Urinary bladder (tissue), 4 donors: Measurements from ENCODE around the gene MCTP1. TPM values are rescaled to one million over a fixed set of nuclear protein-coding genes. Genes with fewer than 3 reads are reported as not detected.
"Not testable (repeated sequence)": the region's sequence is repeated elsewhere in the genome, so short reads cannot be mapped to it uniquely, and the experiment has no call there.

Experiments
- DNase-seq: peaks from one replicate; pipeline ENCODE4 v3.0.0-alpha.2; 2015; ENCODE audit errors: extremely low spot score
- H3K27ac ChIP-seq: one replicate; pipeline ENCODE4 v1.5.1; 2013; ENCODE audit warnings: low read depth, mild to moderate bottlenecking, moderate library complexity
- H3K36me3 ChIP-seq: one replicate; pipeline ENCODE4 v1.6.1; 2013; ENCODE audit warnings: mild to moderate bottlenecking, moderate library complexity; ENCODE audit not compliant: insufficient read depth
- H3K4me1 ChIP-seq: one replicate; pipeline ENCODE4 v1.6.1; 2013; ENCODE audit warnings: mild to moderate bottlenecking, moderate library complexity; ENCODE audit not compliant: insufficient read depth
- H3K4me3 ChIP-seq: one replicate; pipeline ENCODE4 v1.5.1; 2013; ENCODE audit warnings: low read depth, low read length
- WGBS: extraction: QIAGEN DNeasy Blood & Tissue Kit; methylation state at CpG from one replicate; pipeline ENCODE4 v1.1.7; 2013; 5-methylcytosine and 5-hydroxymethylcytosine counted together
- polyA plus RNA-seq: library from polyadenylated mRNA; stranded (reverse); fragments of 200-250 nt; gene quantifications from one replicate; pipeline ENCODE4 v1.2.3, GENCODE V29; 2013
- total RNA-seq: library from RNA; depleted of rRNA; stranded (reverse); fragments of >200 nt; gene quantifications from one replicate; pipeline ENCODE4 v1.2.3, GENCODE V29; 2014
- donor health status: healthy with polysubstance abuse.
- donor health status: healthy.

MCTP1 gene
- total and polyA plus RNA-seq, 2 donors: 10.5 to 45.7 TPM

GRCh38 chr5:95152535-95152934 lies 132.4 kb downstream of the MCTP1 start:
- 47% methylated on average over 2 of the region's 2 CpGs for WGBS
- Histone ChIP-seq H3K36me3 (no peaks in the 10 kb centered on the region), H3K4me3 (no peak overlapping the region), H3K4me1 (no peaks in the 10 kb centered on the region), H3K27ac (no peak overlapping the region)
- DNase-seq: no peak

DNA sequence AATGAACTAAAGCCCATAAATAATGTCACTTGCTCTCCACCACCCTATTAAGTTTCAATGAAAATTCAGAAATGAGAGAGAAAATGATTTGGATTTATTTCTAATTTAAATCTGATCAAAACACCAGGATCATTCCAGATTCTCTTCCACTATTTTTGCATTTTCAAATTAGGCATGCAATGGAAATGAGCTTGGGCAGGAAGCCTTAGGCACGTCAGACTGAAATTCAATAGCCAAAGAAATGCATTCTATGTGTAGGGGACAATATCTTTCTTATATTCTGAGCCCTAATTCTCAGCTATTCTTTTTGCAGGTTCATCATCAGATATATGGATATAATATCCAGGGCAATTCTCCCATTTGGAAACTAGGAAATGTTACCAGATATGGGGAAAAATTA lies 132.8 kb downstream of the MCTP1 start:
- Histone ChIP-seq H3K4me3 (no peak overlapping the region), H3K27ac (no peak overlapping the region), H3K36me3 (no peaks in the 10 kb centered on the region), H3K4me1 (no peaks in the 10 kb centered on the region)
- no peak for DNase-seq
- 54% methylated on average over 1 of the region's 1 CpG for WGBS

- Histone ChIP-seq H3K36me3 (no peaks in the 10 kb centered on the region), H3K4me3 (no peak overlapping the region), H3K4me1 (no peaks in the 10 kb centered on the region), H3K27ac (no peak overlapping the region)
- DNase-seq: no peak
- 77% methylated on average over 4 of the region's 4 CpGs for WGBS
Measured at GRCh38 chr5:95151694-95152093, 133.2 kb downstream of the MCTP1 start.

- WGBS: 96% methylated on average over 4 of the region's 4 CpGs
Measured at GRCh38 chr5:95149387-95149786, 135.5 kb downstream of the MCTP1 start.

DNA sequence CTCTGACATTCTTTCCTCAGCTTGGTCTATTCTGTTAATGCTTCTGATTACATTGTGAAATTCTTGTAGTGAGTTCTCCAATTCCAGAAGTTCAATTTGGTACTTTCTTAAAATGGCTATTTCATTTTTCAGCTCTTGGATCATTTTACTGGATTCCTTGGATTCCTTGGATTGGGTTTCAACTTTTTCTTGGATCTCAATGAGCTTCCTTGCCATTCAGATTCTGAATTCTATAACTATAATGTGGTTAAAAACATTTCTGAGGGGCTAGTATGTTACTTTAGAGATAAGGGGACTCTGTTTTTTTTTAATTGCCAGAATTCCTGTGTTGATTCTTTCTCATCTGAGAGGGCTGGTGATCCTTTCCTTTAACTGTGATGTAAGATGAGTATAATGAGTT lies 136.4 kb downstream of the MCTP1 start:
- Histone ChIP-seq H3K4me1 (no peaks in the 10 kb centered on the region), H3K4me3 (no peak overlapping the region), H3K27ac (no peak overlapping the region), H3K36me3 (no peaks in the 10 kb centered on the region)
- no peak for DNase-seq

More at GRCh38 chr5:95149387-95149786, 135.5 kb downstream of the MCTP1 start:
- H3K27ac ChIP-seq: no peak overlapping the region
- H3K4me1 ChIP-seq: no peaks in the 10 kb centered on the region
- no peak for DNase-seq
- H3K36me3 ChIP-seq: no peaks in the 10 kb centered on the region
- H3K4me3 ChIP-seq: no peak overlapping the region

- not testable (repeated sequence) for H3K4me3 ChIP-seq, H3K4me1 ChIP-seq, DNase-seq, H3K27ac ChIP-seq, H3K36me3 ChIP-seq
- 94% methylated on average over 2 of the region's 2 CpGs for WGBS
Measured at GRCh38 chr5:95143858-95144257, 141.0 kb downstream of the MCTP1 start.

DNA sequence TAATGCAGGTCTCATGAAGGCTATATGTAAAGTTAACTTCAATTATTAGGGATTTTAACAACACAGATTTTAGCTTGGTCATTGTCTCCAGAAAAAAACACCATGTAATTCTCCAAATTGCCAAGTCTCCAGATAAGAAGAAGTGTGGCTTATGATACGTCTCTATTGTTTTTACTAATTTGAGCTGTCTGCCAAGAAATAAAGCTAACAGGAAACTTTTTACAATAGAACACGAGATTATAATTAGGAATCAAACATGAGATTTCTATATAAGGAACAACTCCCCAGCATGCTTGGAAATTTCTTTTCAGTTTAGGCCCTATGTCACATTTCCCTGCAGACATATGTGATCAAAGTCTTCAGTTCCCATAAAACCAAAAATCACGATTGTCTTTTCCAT lies 142.7 kb downstream of the MCTP1 start:
- Histone ChIP-seq H3K4me3 (no peak overlapping the region), H3K36me3 (no peaks in the 10 kb centered on the region), H3K27ac (no peak overlapping the region), H3K4me1 (no peaks in the 10 kb centered on the region)
- no peak for DNase-seq
- 41% methylated on average over 3 of the region's 3 CpGs for WGBS

DNA sequence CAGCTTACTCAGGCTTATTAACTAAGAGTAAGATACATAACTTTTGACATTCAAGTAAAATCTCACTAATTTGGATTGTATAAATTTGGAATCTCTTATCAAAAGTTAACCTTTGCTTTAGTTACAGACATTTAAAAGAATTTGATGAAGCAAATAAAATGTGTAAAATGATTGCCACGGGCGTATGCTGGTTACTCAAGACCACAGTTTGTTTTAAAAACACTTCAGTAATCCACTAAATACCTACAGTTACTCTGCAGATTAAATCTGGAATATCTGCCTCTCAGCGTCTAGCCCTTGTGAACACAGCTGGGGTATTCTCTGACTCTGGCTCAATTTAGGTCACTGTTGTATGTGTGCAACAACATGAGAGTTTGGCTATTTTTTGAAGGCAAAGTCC lies 143.8 kb downstream of the MCTP1 start:
- Histone ChIP-seq H3K27ac (no peak overlapping the region), H3K4me3 (no peak overlapping the region), H3K36me3 (no peaks in the 10 kb centered on the region), H3K4me1 (no peaks in the 10 kb centered on the region)
- 60% methylated on average over 3 of the region's 3 CpGs for WGBS
- DNase-seq: no peak

DNA sequence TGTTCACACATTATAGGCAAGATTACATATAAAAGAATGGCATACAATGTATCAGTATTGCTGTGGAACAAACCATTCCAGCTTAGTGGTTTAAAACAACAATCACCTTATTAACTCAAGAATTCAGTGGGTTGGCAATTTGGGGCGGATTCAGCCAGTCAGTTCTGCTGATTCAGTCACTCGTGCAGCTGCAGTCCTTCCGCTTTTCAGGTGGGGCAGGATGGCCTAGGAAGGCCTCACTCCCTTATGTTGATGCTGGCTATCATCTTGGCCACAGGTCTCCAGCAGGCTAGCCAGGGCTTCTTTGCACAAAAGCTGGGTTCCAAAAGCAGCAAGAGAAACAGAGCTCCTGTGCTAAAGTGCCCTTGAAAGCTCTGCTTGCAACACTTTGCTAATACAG lies 150.6 kb downstream of the MCTP1 start:
- Histone ChIP-seq H3K4me1 (no peaks in the 10 kb centered on the region), H3K36me3 (no peaks in the 10 kb centered on the region), H3K27ac (no peak overlapping the region), H3K4me3 (no peak overlapping the region)
- WGBS: 87% methylated on average over 3 of the region's 3 CpGs
- no peak for DNase-seq

DNA sequence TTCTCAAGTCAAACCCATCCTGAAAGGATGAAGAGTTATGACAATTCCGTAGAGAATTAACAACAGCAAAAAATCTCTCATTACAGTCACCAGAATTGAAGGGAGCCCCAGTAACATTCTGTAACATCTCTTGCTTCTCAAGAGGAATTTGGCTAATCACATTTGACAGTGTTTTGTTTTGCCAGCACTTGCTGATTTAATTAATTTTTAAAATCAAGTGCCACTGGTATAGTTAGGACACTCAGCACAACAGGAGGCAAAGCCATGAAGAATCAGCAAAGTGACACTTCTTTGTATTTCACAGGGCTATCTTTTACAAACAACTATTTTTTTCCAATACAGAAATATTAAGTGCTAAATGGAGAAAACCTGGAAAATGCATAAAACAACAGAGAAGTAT lies 152.8 kb downstream of the MCTP1 start:
- no peaks in the 10 kb centered on the region for H3K36me3 ChIP-seq
- H3K4me3 ChIP-seq: no peak overlapping the region
- H3K27ac ChIP-seq: no peak overlapping the region
- H3K4me1 ChIP-seq: no peaks in the 10 kb centered on the region
- WGBS: 74% methylated on average over 1 of the region's 1 CpG
- DNase-seq: no peak

- no peaks in the 10 kb centered on the region for H3K36me3 ChIP-seq
- H3K27ac ChIP-seq: no peak overlapping the region
- no peak for DNase-seq
- no peaks in the 10 kb centered on the region for H3K4me1 ChIP-seq
- no peak overlapping the region for H3K4me3 ChIP-seq
- 78% methylated on average over 3 of the region's 3 CpGs for WGBS
Measured at GRCh38 chr5:95130941-95131340, 154.0 kb downstream of the MCTP1 start.

DNA sequence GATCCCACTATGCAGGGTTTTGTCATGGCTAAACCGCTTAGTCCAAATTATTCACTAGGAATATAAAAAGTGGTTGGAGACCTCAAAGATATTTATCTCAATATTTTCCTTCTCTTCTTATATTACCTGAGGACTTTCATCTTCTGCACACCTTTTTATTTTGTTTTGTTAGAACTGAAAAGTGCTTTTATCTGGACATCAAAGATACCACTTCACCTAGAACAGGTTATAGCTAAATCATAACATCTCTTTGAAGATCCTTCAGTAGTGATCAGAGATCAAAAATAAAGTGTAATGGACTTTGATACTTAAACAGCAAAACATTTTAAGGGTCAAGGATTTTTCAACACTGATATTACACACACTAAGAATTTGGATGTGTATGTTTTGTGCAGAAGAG lies 160.2 kb downstream of the MCTP1 start:
- no peak for DNase-seq
- Histone ChIP-seq H3K4me1 (no peaks in the 10 kb centered on the region), H3K36me3 (no peaks in the 10 kb centered on the region), H3K27ac (no peak overlapping the region), H3K4me3 (no peak overlapping the region)
- WGBS: 95% methylated on average over 1 of the region's 1 CpG

- no peak for DNase-seq
- Histone ChIP-seq H3K36me3 (no peaks in the 10 kb centered on the region), H3K4me3 (no peak overlapping the region), H3K27ac (no peak overlapping the region), H3K4me1 (no peaks in the 10 kb centered on the region)
- 64% methylated on average over 2 of the region's 2 CpGs for WGBS
Measured at GRCh38 chr5:95124101-95124500, 160.8 kb downstream of the MCTP1 start.

DNA sequence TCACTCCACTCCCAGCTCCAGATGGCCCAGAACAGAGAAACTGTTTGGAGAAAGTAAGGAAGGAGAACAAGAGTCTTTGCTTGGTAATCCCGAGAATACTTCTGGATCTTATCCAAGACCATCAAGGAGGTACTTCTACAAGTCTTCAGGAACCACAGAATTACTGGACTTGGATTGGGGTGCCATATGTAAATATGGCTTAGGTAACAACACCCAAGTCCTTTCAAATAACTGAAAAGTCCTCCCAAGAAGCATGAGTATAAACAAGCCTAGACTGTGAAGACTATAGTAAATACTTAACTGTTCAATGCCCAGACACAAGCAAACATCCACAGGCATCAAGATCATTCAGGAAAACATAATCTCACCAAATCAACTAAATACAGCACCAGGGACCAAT lies 170.0 kb downstream of the MCTP1 start:
- no peak overlapping the region for H3K27ac ChIP-seq
- no peak overlapping the region for H3K4me3 ChIP-seq
- DNase-seq: no peak
- 79% methylated on average over 1 of the region's 1 CpG for WGBS
- no peaks in the 10 kb centered on the region for H3K36me3 ChIP-seq
- H3K4me1 ChIP-seq: no peaks in the 10 kb centered on the region

- H3K4me1 ChIP-seq: no peaks in the 10 kb centered on the region
- H3K36me3 ChIP-seq: no peaks in the 10 kb centered on the region
- no peak for DNase-seq
- H3K4me3 ChIP-seq: no peak overlapping the region
- H3K27ac ChIP-seq: no peak overlapping the region
- WGBS: 83% methylated on average over 4 of the region's 4 CpGs
Measured at GRCh38 chr5:95114305-95114704, 170.6 kb downstream of the MCTP1 start.
